PC-3 (cell line): ENCODE data around the gene CHEK2. TPM values are rescaled to one million over a fixed set of nuclear protein-coding genes. Genes with fewer than 3 reads are reported as not detected.
"Not testable (repeated sequence)": the region's sequence is repeated elsewhere in the genome, so short reads cannot be mapped to it uniquely, and the experiment has no call there.

Experiments used
- ATAC-seq: fragments of 200-7000 bp; cut with Tn5 transposase; 2 replicates; pipeline ENCODE4 v1.9.1; 2020; ENCODE audit warnings: mild to moderate bottlenecking, moderate library complexity
- BruUV-seq: library from RNA; stranded (reverse); fragments of 400-500 nt; replicated peaks from 2 replicates; lab custom pipeline; 2021; lab: Mats Ljungman, UMichigan
- CTCF ChIA-PET: fragments of 300-600 bp; sonication (Branson Sonifier 250); formaldehyde crosslinking; loops from one replicate; lab custom pipeline; 2022; ENCODE audit warnings: antibody characterized with exemption; lab: Charles Lee
- POLR2A ChIA-PET: fragments of 300-600 bp; sonication (Branson Sonifier 250); formaldehyde crosslinking; loops from one replicate; lab custom pipeline; 2022; ENCODE audit warnings: antibody characterized with exemption; ENCODE audit not compliant: unreplicated experiment; lab: Charles Lee
- DNase-seq: peaks from one replicate; pipeline ENCODE4 v3.0.0-alpha.2; 2015
- H2AFZ ChIP-seq: fragments of 300-600 bp; sonication (generic); 2 replicates; pipeline ENCODE4 v1.6.0; 2016; ENCODE audit warnings: antibody characterized with exemption, low read length
- H3F3A ChIP-seq: fragments of 300-600 bp; sonication (generic); one replicate; pipeline ENCODE4 v1.6.0; 2017; ENCODE audit warnings: antibody characterized with exemption, low read length, control low read depth, mild to moderate bottlenecking; ENCODE audit not compliant: unreplicated experiment
- H3K27ac ChIP-seq: fragments of 300-600 bp; sonication (generic); 2 replicates; pipeline ENCODE4 v1.5.1; 2016; ENCODE audit warnings: mild to moderate bottlenecking, low read length
- H3K27me3 ChIP-seq: fragments of 300-600 bp; sonication (generic); 2 replicates; pipeline ENCODE4 v1.6.1; 2016; ENCODE audit warnings: low read length, mixed read lengths
- H3K36me3 ChIP-seq: fragments of 300-600 bp; sonication (generic); 2 replicates; pipeline ENCODE4 v1.6.1; 2016; ENCODE audit warnings: low read depth, mixed run types, low read length, mixed read lengths
- H3K4me1 ChIP-seq: fragments of 300-600 bp; sonication (generic); 2 replicates; pipeline ENCODE4 v1.5.1; 2016; ENCODE audit warnings: low read length; ENCODE audit not compliant: insufficient read depth
- H3K4me2 ChIP-seq: fragments of 300-600 bp; sonication (generic); 2 replicates; pipeline ENCODE4 v1.6.0; 2016; ENCODE audit warnings: low read length
- H3K4me3 ChIP-seq: fragments of 300-600 bp; sonication (generic); 2 replicates; pipeline ENCODE4 v1.5.1; 2016; ENCODE audit warnings: mild to moderate bottlenecking, low read length, mixed read lengths
- H3K79me2 ChIP-seq: fragments of 300-600 bp; sonication (generic); 2 replicates; pipeline ENCODE4 v1.6.1; 2017; ENCODE audit warnings: low read length, mixed read lengths
- H3K9ac ChIP-seq: fragments of 300-600 bp; sonication (generic); 2 replicates; pipeline ENCODE4 v1.6.0; 2016; ENCODE audit warnings: mild to moderate bottlenecking, low read length
- H3K9me2 ChIP-seq: fragments of 300-600 bp; sonication (generic); replicated peaks from 2 replicates; pipeline ENCODE4 v1.6.1; 2016; ENCODE audit warnings: mixed run types, low read length, mixed read lengths
- H3K9me3 ChIP-seq: fragments of 300-600 bp; sonication (generic); 2 replicates; pipeline ENCODE4 v1.6.1; 2016; ENCODE audit warnings: low read length, mixed read lengths
- H4K20me1 ChIP-seq: fragments of 300-600 bp; sonication (generic); 2 replicates; pipeline ENCODE4 v1.6.1; 2016; ENCODE audit warnings: low read length, mixed read lengths
- CTCF ChIP-seq: fragments of 300-600 bp; sonication (generic); conservative IDR thresholded peaks from 2 replicates; pipeline ENCODE4 v1.5.1; 2017; ENCODE audit warnings: antibody characterized with exemption, low read depth, mild to moderate bottlenecking, low read length
- EZH2 ChIP-seq: fragments of 300-600 bp; sonication (generic); IDR thresholded peaks from one replicate; pipeline ENCODE4 v1.6.1; 2017; ENCODE audit warnings: antibody characterized with exemption, mild to moderate bottlenecking, low read length; ENCODE audit not compliant: unreplicated experiment
- EZH2phosphoT487 ChIP-seq: fragments of 300-600 bp; sonication (generic); IDR thresholded peaks from 2 replicates; pipeline ENCODE4 v1.6.1; 2018; ENCODE audit warnings: mild to moderate bottlenecking, antibody characterized with exemption, low read length, borderline replicate concordance
- intact Hi-C: fragments of 100-400 bp; cut with micrococcal nuclease; formaldehyde crosslinking; loops from 2 replicates; pipeline ENCODE4 v1.9.0; 2023
- total RNA-seq: library from RNA; depleted of rRNA; stranded (reverse); fragments of >200 nt; gene quantifications from 2 replicates; pipeline ENCODE4 v1.2.3, GENCODE V29; 2014

Gene CHEK2
- total RNA-seq, 1 experiment from 2014 or later: 21.0 TPM

GRCh38 chr22:28743852-28744251, 2.2 kb upstream of the CHEK2 start:
- no peak overlapping the region for H3K4me3 ChIP-seq
- no peak overlapping the region for H3K9ac ChIP-seq
- peaks cover 37% of the 10 kb centered on the region for H3K79me2 ChIP-seq
- ChIA-PET CTCF (no interaction called here), POLR2A (no interaction called here)
- no TSS peak for BruUV-seq
- no peaks in the 10 kb centered on the region for H3K9me2 ChIP-seq
- peaks cover 7% of the 10 kb centered on the region for H3K4me1 ChIP-seq
- no peak overlapping the region for H3K27ac ChIP-seq
- no peaks in the 10 kb centered on the region for H3K27me3 ChIP-seq
- no peaks in the 10 kb centered on the region for H4K20me1 ChIP-seq
- no peak overlapping the region for H2AFZ ChIP-seq
- no peak overlapping the region for H3K4me2 ChIP-seq
- H3F3A ChIP-seq: no peaks in the 10 kb centered on the region
- DNase-seq (no peak), ATAC-seq (no peak)
- H3K9me3 ChIP-seq: no peaks in the 10 kb centered on the region
- intact Hi-C loops: loop anchor here (2.0 kb wide), 1 partner anchor 33 kb away; no protein-coding TSS in a partner anchor
- no peaks in the 10 kb centered on the region; the same call in 1 of the 2 replicates for H3K36me3 ChIP-seq
- TF ChIP-seq EZH2 (no peak), EZH2phosphoT487 (no peak), CTCF (no peak)

- Histone ChIP-seq H3K79me2 (peaks cover 50% of the 10 kb centered on the region), H3K4me1 (peaks cover 7% of the 10 kb centered on the region), H3K9me2 (no peaks in the 10 kb centered on the region), H3K4me3 (peak overlapping the region; percentile 81), H3K4me2 (peak overlapping the region; percentile 88), H3K36me3 (no peaks in the 10 kb centered on the region; the same call in 1 of the 2 replicates), H2AFZ (peak overlapping the region; percentile 97), H3F3A (no peaks in the 10 kb centered on the region), H3K9ac (peak overlapping the region; percentile 95), H4K20me1 (no peaks in the 10 kb centered on the region), H3K27me3 (no peaks in the 10 kb centered on the region), H3K27ac (peak overlapping the region; percentile 66), H3K9me3 (no peaks in the 10 kb centered on the region)
- TF ChIP-seq EZH2phosphoT487 (no peak), EZH2 (no peak), CTCF (no peak)
- ATAC-seq (no peak), DNase-seq (no peak)
- CTCF ChIA-PET: no interaction called here
- POLR2A ChIA-PET: interaction anchor here (0.5 to 0.6 kb wide), 2 partner anchors 57 to 60 kb away, joined by 3 to 6 read pairs; no protein-coding TSS in a partner anchor
- no TSS peak for BruUV-seq
- intact Hi-C loops: loop anchor here (2.0 kb wide), 1 partner anchor 32 kb away; no protein-coding TSS in a partner anchor
These were observed 942 bp upstream of the CHEK2 start for GRCh38 chr22:28742562-28742962.

- Histone ChIP-seq H3K9me2 (no peaks in the 10 kb centered on the region), H3K36me3 (no peaks in the 10 kb centered on the region; the same call in 1 of the 2 replicates), H3F3A (no peaks in the 10 kb centered on the region), H3K9me3 (no peaks in the 10 kb centered on the region), H3K4me1 (peaks cover 7% of the 10 kb centered on the region), H3K27ac (no peak overlapping the region), H3K4me3 (peak overlapping the region; percentile 81), H2AFZ (peak overlapping the region; percentile 71), H4K20me1 (no peaks in the 10 kb centered on the region), H3K27me3 (no peaks in the 10 kb centered on the region), H3K9ac (peak overlapping the region; percentile 95), H3K4me2 (peak overlapping the region; percentile 85), H3K79me2 (peaks cover 61% of the 10 kb centered on the region)
- ChIA-PET CTCF (interaction anchor here (0.6 kb wide), 2 partner anchors 32 kb away, joined by 3 read pairs; no protein-coding TSS in a partner anchor), POLR2A (interaction anchor here (0.6 kb wide), 1 partner anchor 32 kb away, joined by 3 read pairs; no protein-coding TSS in a partner anchor)
- intact Hi-C loops: no loop called here
- ATAC-seq (no peak; the same call in 1 of the 2 replicates), DNase-seq (no peak)
- TF ChIP-seq EZH2phosphoT487 (no peak), CTCF (no peak), EZH2 (no peak)
- no TSS peak for BruUV-seq
These were observed 328 bp downstream of the CHEK2 start for GRCh38 chr22:28741200-28741784.

GRCh38 chr22:28738876-28739275, 2.7 kb downstream of the CHEK2 start:
- H3K9ac ChIP-seq, intact Hi-C loops, CTCF ChIA-PET, ATAC-seq, BruUV-seq, H3K27ac ChIP-seq, H3K36me3 ChIP-seq, DNase-seq, H3F3A ChIP-seq, H3K4me2 ChIP-seq, H3K9me2 ChIP-seq, H3K4me3 ChIP-seq, H4K20me1 ChIP-seq, POLR2A ChIA-PET, H2AFZ ChIP-seq, H3K9me3 ChIP-seq, H3K4me1 ChIP-seq, H3K27me3 ChIP-seq: not testable (repeated sequence)
- peaks cover 70% of the 10 kb centered on the region for H3K79me2 ChIP-seq
